NB4 (cell line): ENCODE results near the gene TAS2R14.

Experiments used
- DNase-seq: peaks from one replicate; pipeline ENCODE4 v3.0.0; 2010; ENCODE audit warnings: low read depth
- H3K4me3 ChIP-seq: one replicate; pipeline ENCODE4 v1.5.1; 2011; ENCODE audit warnings: mild to moderate bottlenecking, low read depth, low read length, moderate library complexity
- CTCF ChIP-seq: IDR thresholded peaks from one replicate; pipeline ENCODE4 v1.5.1; 2012; ENCODE audit warnings: low read depth, low read length
- MAX ChIP-seq: IDR thresholded peaks from 2 replicates; pipeline ENCODE4 v1.6.1; 2011; ENCODE audit warnings: low read depth, low read length
- MYC ChIP-seq: IDR thresholded peaks from 2 replicates; pipeline ENCODE4 v1.6.1; 2011; ENCODE audit warnings: low read depth, low read length
- POLR2A ChIP-seq: IDR thresholded peaks from 2 replicates; pipeline ENCODE4 v1.6.1; 2011; ENCODE audit warnings: mild to moderate bottlenecking; ENCODE audit not compliant: insufficient read length; ENCODE audit errors: extremely low read depth

The TAS2R14 gene

GRCh38 chr12:10967409-10967808 is 28.3 kb upstream of the TAS2R14 start:
- no peak for DNase-seq
- TF ChIP-seq CTCF (no peak), MAX (no peak), POLR2A (no peak), MYC (no peak)
- no peak overlapping the region for H3K4me3 ChIP-seq

- TF ChIP-seq POLR2A, result no peak
- TF ChIP-seq MYC, result no peak
- no peak for TF ChIP-seq CTCF
- TF ChIP-seq MAX, result no peak
- no peak overlapping the region for H3K4me3 ChIP-seq
- no peak for DNase-seq
These were observed 27.3 kb upstream of the TAS2R14 start for GRCh38 chr12:10966314-10966713.

- DNase-seq, result no peak
These were observed 26.4 kb upstream of the TAS2R14 start for GRCh38 chr12:10965476-10965875.

GRCh38 chr12:10960211-10960610 is 21.1 kb upstream of the TAS2R14 start:
- no peak for DNase-seq

More at GRCh38 chr12:10965476-10965875, 26.4 kb upstream of the TAS2R14 start:
- TF ChIP-seq MYC (no peak), POLR2A (no peak), MAX (no peak), CTCF (no peak)
- H3K4me3 ChIP-seq, result no peak overlapping the region

GRCh38 chr12:10959804-10960203 is 20.7 kb upstream of the TAS2R14 start:
- no peak for TF ChIP-seq MYC
- no peak for TF ChIP-seq POLR2A
- no peak for TF ChIP-seq CTCF
- TF ChIP-seq MAX, result no peak
- no peak overlapping the region for H3K4me3 ChIP-seq
- DNase-seq, result no peak

More at GRCh38 chr12:10960211-10960610, 21.1 kb upstream of the TAS2R14 start:
- no peak overlapping the region for H3K4me3 ChIP-seq
- TF ChIP-seq POLR2A (no peak), MYC (no peak)

- DNase-seq, result no peak
- TF ChIP-seq MYC, result no peak
- H3K4me3 ChIP-seq, result no peak overlapping the region
These were observed 18.7 kb upstream of the TAS2R14 start for GRCh38 chr12:10957741-10958140.

- no peak overlapping the region for H3K4me3 ChIP-seq
- DNase-seq, result no peak
- no peak for TF ChIP-seq MAX
- no peak for TF ChIP-seq CTCF
- no peak for TF ChIP-seq POLR2A
- TF ChIP-seq MYC, result no peak
These were observed 17.0 kb upstream of the TAS2R14 start for GRCh38 chr12:10956085-10956484.
